Neural crest cell (in vitro differentiated cells): Measurements from ENCODE around the gene ATP11A. TPM values are rescaled to one million over a fixed set of nuclear protein-coding genes. Genes with fewer than 3 reads are reported as not detected.

ENCODE experiments used
- DNase-seq: peaks from one replicate; pipeline ENCODE4 v3.0.0; 2021; ENCODE audit warnings: low read depth, mixed read lengths, low spot score
- H3K27ac Mint-ChIP-seq: one replicate; pipeline ENCODE4 v1.8.0; 2021; ENCODE audit warnings: mild to moderate bottlenecking, mixed read lengths; ENCODE audit not compliant: unreplicated experiment
- H3K27me3 Mint-ChIP-seq: 2 replicates; pipeline ENCODE4 v1.8.0; 2021; ENCODE audit warnings: low read depth, mild to moderate bottlenecking, mixed read lengths
- H3K36me3 Mint-ChIP-seq: 2 replicates; pipeline ENCODE4 v1.8.0; 2021; ENCODE audit warnings: low read depth, mild to moderate bottlenecking, mixed read lengths
- H3K4me1 Mint-ChIP-seq: 2 replicates; pipeline ENCODE4 v1.8.0; 2021; ENCODE audit warnings: mixed read lengths
- H3K4me3 Mint-ChIP-seq: one replicate; pipeline ENCODE4 v1.8.0; 2021; ENCODE audit warnings: mild to moderate bottlenecking, mixed read lengths
- H3K9me3 Mint-ChIP-seq: 2 replicates; pipeline ENCODE4 v1.8.0; 2021; ENCODE audit warnings: mixed read lengths
- total RNA-seq: library from RNA; stranded (reverse); gene quantifications from 2 replicates; pipeline ENCODE4 v1.2.1, GENCODE V29; 2021
- TF ChIP-seq, protein P1 (sequence below): fragments of 200-600 bp; sonication (generic); conservative IDR thresholded peaks from 2 replicates; pipeline ENCODE4 v1.5.0; 2021; ENCODE audit warnings: antibody characterized with exemption, mild to moderate bottlenecking

ATP11A gene
- total RNA-seq, 1 donor from 2014 or later: 97.4 TPM

DNA sequence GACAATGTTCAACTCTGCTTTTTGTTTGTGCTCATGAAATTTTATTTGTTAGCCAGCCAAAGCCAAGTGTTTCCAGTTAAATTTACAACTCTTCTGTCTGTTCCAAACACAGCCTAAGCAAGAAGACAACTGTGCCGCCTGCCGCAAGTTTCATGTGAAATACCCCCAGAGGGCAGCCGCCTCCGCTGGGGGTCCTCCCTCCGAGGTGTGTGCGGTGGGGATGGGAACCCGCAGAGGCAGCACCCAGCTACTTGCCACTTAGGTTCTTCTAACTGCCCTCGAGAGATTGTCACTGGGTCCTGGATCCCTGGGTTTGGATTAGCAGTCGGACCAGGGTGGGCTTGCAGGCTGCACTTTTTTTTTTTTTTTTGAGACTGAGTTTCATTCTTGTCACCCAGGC is 28.5 kb downstream of the ATP11A start:
- no peak for DNase-seq
- H3K4me3 Mint-ChIP-seq: no peak overlapping the region
- peaks cover 3% of the 10 kb centered on the region for H3K27me3 Mint-ChIP-seq
- no peaks in the 10 kb centered on the region for H3K9me3 Mint-ChIP-seq
- TF ChIP-seq, protein P1, sequence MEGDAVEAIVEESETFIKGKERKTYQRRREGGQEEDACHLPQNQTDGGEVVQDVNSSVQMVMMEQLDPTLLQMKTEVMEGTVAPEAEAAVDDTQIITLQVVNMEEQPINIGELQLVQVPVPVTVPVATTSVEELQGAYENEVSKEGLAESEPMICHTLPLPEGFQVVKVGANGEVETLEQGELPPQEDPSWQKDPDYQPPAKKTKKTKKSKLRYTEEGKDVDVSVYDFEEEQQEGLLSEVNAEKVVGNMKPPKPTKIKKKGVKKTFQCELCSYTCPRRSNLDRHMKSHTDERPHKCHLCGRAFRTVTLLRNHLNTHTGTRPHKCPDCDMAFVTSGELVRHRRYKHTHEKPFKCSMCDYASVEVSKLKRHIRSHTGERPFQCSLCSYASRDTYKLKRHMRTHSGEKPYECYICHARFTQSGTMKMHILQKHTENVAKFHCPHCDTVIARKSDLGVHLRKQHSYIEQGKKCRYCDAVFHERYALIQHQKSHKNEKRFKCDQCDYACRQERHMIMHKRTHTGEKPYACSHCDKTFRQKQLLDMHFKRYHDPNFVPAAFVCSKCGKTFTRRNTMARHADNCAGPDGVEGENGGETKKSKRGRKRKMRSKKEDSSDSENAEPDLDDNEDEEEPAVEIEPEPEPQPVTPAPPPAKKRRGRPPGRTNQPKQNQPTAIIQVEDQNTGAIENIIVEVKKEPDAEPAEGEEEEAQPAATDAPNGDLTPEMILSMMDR: no peak
- peaks cover 7% of the 10 kb centered on the region for H3K36me3 Mint-ChIP-seq
- peaks cover 70% of the 10 kb centered on the region for H3K4me1 Mint-ChIP-seq
- H3K27ac Mint-ChIP-seq: no peak overlapping the region

DNA sequence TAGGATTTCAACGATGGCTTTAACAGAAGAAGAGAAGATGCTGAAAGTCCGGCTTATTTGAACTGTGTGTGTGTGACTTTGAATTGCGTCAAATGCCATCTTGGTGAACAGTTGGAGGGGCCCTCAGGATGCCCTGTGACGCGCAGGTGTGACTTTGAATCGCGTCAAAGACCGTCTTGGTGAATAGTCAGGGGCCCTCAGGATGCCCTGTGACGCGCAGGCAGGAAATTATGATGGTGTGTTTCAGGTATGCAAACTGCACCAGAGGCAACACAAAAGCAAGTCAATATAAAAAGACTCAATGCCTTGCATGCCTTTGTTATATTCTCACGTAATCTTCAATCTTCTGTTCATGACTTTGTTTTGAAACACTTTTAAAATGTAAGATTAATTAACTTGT is 29.2 kb downstream of the ATP11A start:
- Mint-ChIP-seq H3K4me3 (no peak overlapping the region), H3K27ac (peak overlapping the region; percentile 28), H3K4me1 (peaks cover 70% of the 10 kb centered on the region), H3K27me3 (peaks cover 3% of the 10 kb centered on the region), H3K36me3 (peaks cover 7% of the 10 kb centered on the region), H3K9me3 (no peaks in the 10 kb centered on the region)
- DNase-seq: no peak
- TF ChIP-seq, protein P1: no peak

DNA sequence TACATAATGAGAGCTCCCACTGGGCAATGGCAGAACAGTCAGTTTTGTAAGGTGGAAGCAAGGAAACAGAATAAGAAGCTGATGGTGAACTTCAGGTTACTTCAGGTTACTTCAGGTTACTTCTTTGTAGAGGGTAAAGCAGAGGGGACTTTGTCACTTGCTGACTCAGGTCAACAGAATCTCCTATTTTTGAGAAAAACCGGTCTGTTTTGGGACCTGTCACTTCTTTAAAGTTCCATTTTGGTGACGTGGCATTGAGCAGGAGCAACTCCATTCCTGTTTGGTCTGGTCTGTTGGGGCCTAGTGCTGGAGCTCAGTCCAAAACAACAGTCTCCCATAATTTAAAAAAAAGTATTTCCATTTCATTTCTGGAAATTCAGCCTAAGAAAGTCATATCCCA is 29.7 kb downstream of the ATP11A start:
- H3K4me3 Mint-ChIP-seq: no peak overlapping the region
- H3K36me3 Mint-ChIP-seq: peaks cover 6% of the 10 kb centered on the region
- no peaks in the 10 kb centered on the region for H3K9me3 Mint-ChIP-seq
- peaks cover 3% of the 10 kb centered on the region for H3K27me3 Mint-ChIP-seq
- peaks cover 64% of the 10 kb centered on the region for H3K4me1 Mint-ChIP-seq
- no peak for DNase-seq
- no peak overlapping the region for H3K27ac Mint-ChIP-seq
- TF ChIP-seq, protein P1: no peak

DNA sequence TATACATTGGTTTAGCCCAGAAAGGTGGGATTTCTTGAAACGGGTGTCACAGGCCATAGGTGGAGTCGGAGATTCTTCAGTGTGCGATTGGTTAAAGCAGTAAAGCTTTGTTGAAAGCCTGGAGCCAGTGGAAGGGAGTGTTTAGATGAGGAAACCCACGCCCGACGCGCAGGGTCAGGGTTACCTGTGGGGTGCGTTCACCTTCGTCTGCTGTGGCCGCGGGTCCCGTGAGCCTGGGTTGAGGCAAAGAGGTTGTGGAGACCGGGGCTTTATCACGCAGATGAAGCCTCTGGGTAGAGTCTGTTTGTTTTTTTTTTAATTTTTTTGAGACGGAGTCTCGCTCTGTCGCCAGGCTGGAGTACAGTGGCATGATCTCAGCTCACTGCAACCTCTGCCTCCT is 30.4 kb downstream of the ATP11A start:
- no peak overlapping the region for H3K4me3 Mint-ChIP-seq
- no peak overlapping the region for H3K27ac Mint-ChIP-seq
- TF ChIP-seq, protein P1: no peak
- H3K36me3 Mint-ChIP-seq: peaks cover 3% of the 10 kb centered on the region
- no peaks in the 10 kb centered on the region for H3K9me3 Mint-ChIP-seq
- no peak for DNase-seq
- H3K27me3 Mint-ChIP-seq: peaks cover 3% of the 10 kb centered on the region
- H3K4me1 Mint-ChIP-seq: peaks cover 61% of the 10 kb centered on the region

DNA sequence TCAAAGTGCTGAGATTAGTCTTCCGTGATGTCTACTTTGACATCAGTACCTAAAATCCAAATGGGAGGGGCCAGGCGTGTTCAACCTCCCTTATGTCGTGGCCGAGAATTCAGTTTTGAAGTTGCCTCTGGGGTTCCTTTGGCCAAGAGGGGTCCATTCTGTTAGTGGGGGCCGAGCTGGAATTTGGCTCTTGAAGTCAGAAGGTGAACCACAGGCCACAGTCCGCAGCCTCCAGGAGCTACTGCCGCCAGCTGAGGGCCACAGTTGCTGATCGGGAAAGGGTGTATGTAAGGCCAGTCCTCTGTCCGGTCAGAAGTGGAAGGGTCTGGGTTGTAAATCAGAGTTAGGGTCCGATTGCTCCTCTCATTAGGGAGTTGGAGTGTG is 31.0 kb downstream of the ATP11A start:
- H3K27me3 Mint-ChIP-seq: no peaks in the 10 kb centered on the region
- no peaks in the 10 kb centered on the region for H3K36me3 Mint-ChIP-seq
- H3K4me1 Mint-ChIP-seq: peaks cover 62% of the 10 kb centered on the region
- DNase-seq: no peak
- peak overlapping the region; percentile 4 for H3K4me3 Mint-ChIP-seq
- TF ChIP-seq, protein P1: no peak
- no peak overlapping the region for H3K27ac Mint-ChIP-seq
- H3K9me3 Mint-ChIP-seq: no peaks in the 10 kb centered on the region
